OCI-LY7 (cell line): ENCODE data around the gene FOXD2.

Experiments
- EZH2phosphoT487 ChIP-seq: fragments of 200-600 bp; sonication (generic); IDR thresholded peaks from 2 replicates; pipeline ENCODE4 v1.6.1; 2018; ENCODE audit warnings: low read depth, borderline replicate concordance, mild to moderate bottlenecking, mixed run types, antibody characterized with exemption, low read length, moderate library complexity, mixed read lengths
- TF ChIP-seq, protein P1 (sequence below): fragments of 200-600 bp; sonication (generic); conservative IDR thresholded peaks from 2 replicates; pipeline ENCODE4 v1.5.1; 2014; ENCODE audit warnings: mild to moderate bottlenecking, antibody characterized with exemption, low read length, moderate library complexity, mixed read lengths

DNA sequence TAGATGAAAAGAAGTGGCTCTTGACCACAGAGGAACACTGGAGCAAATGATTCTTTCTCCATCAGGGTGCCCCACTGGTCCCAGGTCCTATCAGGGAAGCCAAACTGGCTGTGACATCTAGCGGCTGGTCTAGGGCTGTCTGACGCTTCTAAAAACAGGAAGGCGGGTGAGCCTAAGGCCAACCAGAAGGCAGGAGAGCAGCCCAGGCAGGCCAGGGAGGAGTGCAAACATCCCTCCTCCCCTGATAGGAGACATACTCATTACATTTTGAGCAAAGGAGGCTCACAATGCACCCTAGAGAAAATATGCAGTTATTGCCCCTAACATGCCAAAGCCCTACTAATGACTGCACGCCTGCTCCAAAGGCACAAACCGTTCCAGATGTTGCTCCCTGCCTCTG, 32.1 kb upstream of the FOXD2 start:
- TF ChIP-seq, protein P1, sequence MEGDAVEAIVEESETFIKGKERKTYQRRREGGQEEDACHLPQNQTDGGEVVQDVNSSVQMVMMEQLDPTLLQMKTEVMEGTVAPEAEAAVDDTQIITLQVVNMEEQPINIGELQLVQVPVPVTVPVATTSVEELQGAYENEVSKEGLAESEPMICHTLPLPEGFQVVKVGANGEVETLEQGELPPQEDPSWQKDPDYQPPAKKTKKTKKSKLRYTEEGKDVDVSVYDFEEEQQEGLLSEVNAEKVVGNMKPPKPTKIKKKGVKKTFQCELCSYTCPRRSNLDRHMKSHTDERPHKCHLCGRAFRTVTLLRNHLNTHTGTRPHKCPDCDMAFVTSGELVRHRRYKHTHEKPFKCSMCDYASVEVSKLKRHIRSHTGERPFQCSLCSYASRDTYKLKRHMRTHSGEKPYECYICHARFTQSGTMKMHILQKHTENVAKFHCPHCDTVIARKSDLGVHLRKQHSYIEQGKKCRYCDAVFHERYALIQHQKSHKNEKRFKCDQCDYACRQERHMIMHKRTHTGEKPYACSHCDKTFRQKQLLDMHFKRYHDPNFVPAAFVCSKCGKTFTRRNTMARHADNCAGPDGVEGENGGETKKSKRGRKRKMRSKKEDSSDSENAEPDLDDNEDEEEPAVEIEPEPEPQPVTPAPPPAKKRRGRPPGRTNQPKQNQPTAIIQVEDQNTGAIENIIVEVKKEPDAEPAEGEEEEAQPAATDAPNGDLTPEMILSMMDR: peak; percentile 48
- TF ChIP-seq EZH2phosphoT487: no peak
